ENCODE results near the gene ZNF536. TPM values are rescaled to one million over a fixed set of nuclear protein-coding genes. Genes with fewer than 3 reads are reported as not detected.

ZNF536 gene
- total RNA-seq, 1 experiment from 2014 or later: 0.05 TPM

- ATAC-seq (no peak), DNase-seq (ENCODE audit: low read depth, low spot score) (no peak)
- H3K4me3 ChIP-seq (ENCODE audit: low read depth in 2 of 2, low read length in 2 of 2): no peak overlapping the region
- POLR2A ChIA-PET: no interaction called here
- in situ Hi-C loops (cut with HindIII; ENCODE audit: low pct_unique_long_range_greater_than_20kb, low sequenced_read_pairs) (no loop called here), intact Hi-C loops (cut with micrococcal nuclease; ENCODE audit: unreplicated experiment) (no loop called here)
- TF ChIP-seq REST (IDR thresholded peaks at IDR 0.05; ENCODE audit: insufficient read depth in 1 of 2, low read depth in 2 of 2, low read length in 1 of 2): no peak
- TF ChIP-seq, protein P1, sequence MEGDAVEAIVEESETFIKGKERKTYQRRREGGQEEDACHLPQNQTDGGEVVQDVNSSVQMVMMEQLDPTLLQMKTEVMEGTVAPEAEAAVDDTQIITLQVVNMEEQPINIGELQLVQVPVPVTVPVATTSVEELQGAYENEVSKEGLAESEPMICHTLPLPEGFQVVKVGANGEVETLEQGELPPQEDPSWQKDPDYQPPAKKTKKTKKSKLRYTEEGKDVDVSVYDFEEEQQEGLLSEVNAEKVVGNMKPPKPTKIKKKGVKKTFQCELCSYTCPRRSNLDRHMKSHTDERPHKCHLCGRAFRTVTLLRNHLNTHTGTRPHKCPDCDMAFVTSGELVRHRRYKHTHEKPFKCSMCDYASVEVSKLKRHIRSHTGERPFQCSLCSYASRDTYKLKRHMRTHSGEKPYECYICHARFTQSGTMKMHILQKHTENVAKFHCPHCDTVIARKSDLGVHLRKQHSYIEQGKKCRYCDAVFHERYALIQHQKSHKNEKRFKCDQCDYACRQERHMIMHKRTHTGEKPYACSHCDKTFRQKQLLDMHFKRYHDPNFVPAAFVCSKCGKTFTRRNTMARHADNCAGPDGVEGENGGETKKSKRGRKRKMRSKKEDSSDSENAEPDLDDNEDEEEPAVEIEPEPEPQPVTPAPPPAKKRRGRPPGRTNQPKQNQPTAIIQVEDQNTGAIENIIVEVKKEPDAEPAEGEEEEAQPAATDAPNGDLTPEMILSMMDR (IDR thresholded peaks at IDR 0.05): no peak
- TF ChIP-seq POLR2AphosphoS5 (IDR thresholded peaks at IDR 0.05; ENCODE audit: low read depth, low read length): no peak
- TF ChIP-seq TCF7L2 (IDR thresholded peaks at IDR 0.05; ENCODE audit: low read depth, low read length): no peak
- no peak for TF ChIP-seq SIN3A (IDR thresholded peaks at IDR 0.05; ENCODE audit: borderline replicate concordance, insufficient read depth, low read depth, low read length)
- no peaks in the 10 kb centered on the region for H3K36me3 ChIP-seq (ENCODE audit: control insufficient read depth, insufficient read depth, low read length)
- H3K27me3 ChIP-seq (ENCODE audit: control insufficient read depth, insufficient read depth, low read length): peaks cover 5% of the 10 kb centered on the region
- CTCF ChIA-PET: no interaction called here
- H3K27ac ChIP-seq (ENCODE audit: low read length): no peak overlapping the region
- BruUV-seq (replicated peaks): no TSS peak
- no peaks in the 10 kb centered on the region for H3K4me1 ChIP-seq (ENCODE audit: control insufficient read depth, insufficient read depth, low read length)
- no peaks in the 10 kb centered on the region for H3K9me3 ChIP-seq (ENCODE audit: control insufficient read depth, insufficient read depth, low read depth, low read length)
Observed at GRCh38 chr19:30528919-30529318, 156.7 kb downstream of the ZNF536 start.

GRCh38 chr19:30529876-30530275, 157.7 kb downstream of the ZNF536 start:
- TF ChIP-seq POLR2AphosphoS5 (IDR thresholded peaks at IDR 0.05; ENCODE audit: low read depth, low read length) (no peak), REST (IDR thresholded peaks at IDR 0.05; ENCODE audit: insufficient read depth in 1 of 2, low read depth in 2 of 2, low read length in 1 of 2) (no peak), SIN3A (IDR thresholded peaks at IDR 0.05; ENCODE audit: borderline replicate concordance, insufficient read depth, low read depth, low read length) (no peak), TCF7L2 (IDR thresholded peaks at IDR 0.05; ENCODE audit: low read depth, low read length) (no peak)
- TF ChIP-seq, protein P1 (IDR thresholded peaks at IDR 0.05): no peak
- BruUV-seq (replicated peaks): no TSS peak
- POLR2A ChIA-PET: no interaction called here

More at GRCh38 chr19:30529876-30530275, 157.7 kb downstream of the ZNF536 start:
- no peak overlapping the region for H3K4me3 ChIP-seq (ENCODE audit: low read depth in 2 of 2, low read length in 2 of 2)
- H3K27me3 ChIP-seq (ENCODE audit: control insufficient read depth, insufficient read depth, low read length): 0 out of 2 replicates have a peak, but pooled peaks cover 3% of the 10 kb centered on the region
- intact Hi-C loops (cut with micrococcal nuclease; ENCODE audit: unreplicated experiment): no loop called here
- in situ Hi-C loops (cut with HindIII; ENCODE audit: low pct_unique_long_range_greater_than_20kb, low sequenced_read_pairs): no loop called here
- no peaks in the 10 kb centered on the region for H3K36me3 ChIP-seq (ENCODE audit: control insufficient read depth, insufficient read depth, low read length)
- no peaks in the 10 kb centered on the region for H3K4me1 ChIP-seq (ENCODE audit: control insufficient read depth, insufficient read depth, low read length)
- ATAC-seq: no peak
- no peak for DNase-seq (ENCODE audit: low read depth, low spot score)
- H3K9me3 ChIP-seq (ENCODE audit: control insufficient read depth, insufficient read depth, low read depth, low read length): no peaks in the 10 kb centered on the region
- CTCF ChIA-PET: no interaction called here
- no peak overlapping the region for H3K27ac ChIP-seq (ENCODE audit: low read length)
